Neural cell (in vitro differentiated cells): Measurements from ENCODE around the gene ADAMTS8. TPM values are rescaled to one million over a fixed set of nuclear protein-coding genes. Genes with fewer than 3 reads are reported as not detected.

Experiments
- H2AFZ ChIP-seq: fragments of 200-600, 300-800 bp; sonication (generic), shearing (Covaris generic); 2 replicates; pipeline ENCODE4 v1.6.0; 2014; ENCODE audit warnings: low read depth, mild to moderate bottlenecking, antibody characterized with exemption, low read length, moderate library complexity
- H3F3A ChIP-seq: fragments of 200-600 bp; shearing (Covaris generic); 2 replicates; pipeline ENCODE4 v1.6.1; 2016; ENCODE audit warnings: mild to moderate bottlenecking, moderate library complexity, mixed read lengths, antibody characterized with exemption, low read length; ENCODE audit not compliant: insufficient read depth, poor library complexity, severe bottlenecking
- H3K27ac ChIP-seq: fragments of 200-600, 300-800 bp; sonication (generic), shearing (Covaris generic); 2 replicates; pipeline ENCODE4 v1.5.1; 2014; ENCODE audit warnings: mild to moderate bottlenecking, low read length, moderate library complexity
- H3K27me3 ChIP-seq: fragments of 300-800, 200-600 bp; sonication (generic), shearing (Covaris generic); 2 replicates; pipeline ENCODE4 v1.6.0; 2014; ENCODE audit warnings: mild to moderate bottlenecking, low read depth, low read length, moderate library complexity; ENCODE audit not compliant: insufficient read depth
- H3K36me3 ChIP-seq: fragments of 300-800, 200-600 bp; sonication (generic), shearing (Covaris generic); 2 replicates; pipeline ENCODE4 v1.5.1; 2014; ENCODE audit warnings: mild to moderate bottlenecking, antibody characterized with exemption, low read length, moderate library complexity; ENCODE audit not compliant: insufficient read depth
- H3K4me2 ChIP-seq: fragments of 300-800, 200-600 bp; sonication (generic), shearing (Covaris generic); 2 replicates; pipeline ENCODE4 v1.6.0; 2014; ENCODE audit warnings: mild to moderate bottlenecking, low read length
- H3K4me3 ChIP-seq: fragments of 300-800, 200-600 bp; sonication (generic), shearing (Covaris generic); 2 replicates; pipeline ENCODE4 v1.5.1; 2014; ENCODE audit warnings: mild to moderate bottlenecking, low read length, moderate library complexity
- H3K79me2 ChIP-seq: fragments of 200-600 bp; shearing (Covaris generic); replicated peaks from 2 replicates; pipeline ENCODE4 v1.6.0; 2014; ENCODE audit warnings: mild to moderate bottlenecking, low read length, moderate library complexity; ENCODE audit not compliant: insufficient read depth
- H3K9ac ChIP-seq: fragments of 300-800, 200-600 bp; sonication (generic), shearing (Covaris generic); 2 replicates; pipeline ENCODE4 v1.6.1; 2016; ENCODE audit warnings: mild to moderate bottlenecking, low read length, mixed read lengths
- H3K9me2 ChIP-seq: fragments of 200-600 bp; shearing (Covaris generic); 2 replicates; pipeline ENCODE4 v1.6.1; 2016; ENCODE audit warnings: mild to moderate bottlenecking, low read length, mixed read lengths; ENCODE audit not compliant: insufficient read depth
- H3K9me3 ChIP-seq: fragments of 200-600, 300-800 bp; sonication (generic), shearing (Covaris generic); 2 replicates; pipeline ENCODE4 v1.6.1; 2016; ENCODE audit warnings: mild to moderate bottlenecking, mixed run types, low read length, moderate library complexity, mixed read lengths
- H4K20me1 ChIP-seq: fragments of 200-600 bp; shearing (Covaris generic); 2 replicates; pipeline ENCODE4 v1.6.1; 2016; ENCODE audit warnings: mild to moderate bottlenecking, mixed run types; ENCODE audit not compliant: insufficient read depth
- EP300 ChIP-seq: fragments of 450-650 bp; conservative IDR thresholded peaks from 2 replicates; pipeline ENCODE4 v1.6.1; 2014; ENCODE audit warnings: antibody characterized with exemption, mild to moderate bottlenecking, moderate library complexity; ENCODE audit not compliant: poor library complexity, severe bottlenecking
- EZH2 ChIP-seq: fragments of 200-600, 300-800 bp; shearing (Covaris generic), sonication (generic); IDR thresholded peaks from 2 replicates; pipeline ENCODE4 v1.6.1; 2014; ENCODE audit warnings: antibody characterized with exemption, low read length, borderline replicate concordance, mild to moderate bottlenecking; ENCODE audit not compliant: insufficient read depth, poor library complexity, severe bottlenecking
- MXI1 ChIP-seq: fragments of 450-650 bp; conservative IDR thresholded peaks from 2 replicates; pipeline ENCODE4 v1.6.1; 2014; ENCODE audit warnings: antibody characterized with exemption, mild to moderate bottlenecking; ENCODE audit not compliant: poor library complexity, severe bottlenecking
- POLR2AphosphoS5 ChIP-seq: IDR thresholded peaks from 2 replicates; pipeline ENCODE4 v1.6.1; 2012
- RAD21 ChIP-seq: fragments of 450-650 bp; conservative IDR thresholded peaks from 2 replicates; pipeline ENCODE4 v1.6.1; 2014; ENCODE audit warnings: antibody characterized with exemption, mild to moderate bottlenecking, moderate library complexity
- SMC3 ChIP-seq: fragments of 450-650 bp; conservative IDR thresholded peaks from 2 replicates; pipeline ENCODE4 v1.6.1; 2014; ENCODE audit warnings: antibody characterized with exemption, mild to moderate bottlenecking, moderate library complexity; ENCODE audit not compliant: poor library complexity
- TAF1 ChIP-seq: IDR thresholded peaks from 2 replicates; pipeline ENCODE4 v1.6.1; 2012; ENCODE audit warnings: low read depth
- polyA minus RNA-seq: library from RNA; depleted of rRNA, polyadenylated mRNA; stranded (reverse); fragments of >200 nt; gene quantifications from 2 replicates; pipeline ENCODE4 v1.2.3, GENCODE V29; 2014
- polyA plus RNA-seq: library from polyadenylated mRNA; depleted of rRNA; stranded (reverse); fragments of >200 nt; gene quantifications from 2 replicates; pipeline ENCODE4 v1.2.3, GENCODE V29; 2014
- TF ChIP-seq, protein P1 (sequence below): IDR thresholded peaks from 2 replicates; pipeline ENCODE4 v1.6.1; 2012; ENCODE audit warnings: borderline replicate concordance
- TF ChIP-seq, protein P2 (sequence below): fragments of 450-650 bp; IDR thresholded peaks from 2 replicates; pipeline ENCODE4 v1.5.1; 2014; ENCODE audit warnings: antibody characterized with exemption, mild to moderate bottlenecking, moderate library complexity; ENCODE audit not compliant: poor library complexity, severe bottlenecking

Gene ADAMTS8, protein sequence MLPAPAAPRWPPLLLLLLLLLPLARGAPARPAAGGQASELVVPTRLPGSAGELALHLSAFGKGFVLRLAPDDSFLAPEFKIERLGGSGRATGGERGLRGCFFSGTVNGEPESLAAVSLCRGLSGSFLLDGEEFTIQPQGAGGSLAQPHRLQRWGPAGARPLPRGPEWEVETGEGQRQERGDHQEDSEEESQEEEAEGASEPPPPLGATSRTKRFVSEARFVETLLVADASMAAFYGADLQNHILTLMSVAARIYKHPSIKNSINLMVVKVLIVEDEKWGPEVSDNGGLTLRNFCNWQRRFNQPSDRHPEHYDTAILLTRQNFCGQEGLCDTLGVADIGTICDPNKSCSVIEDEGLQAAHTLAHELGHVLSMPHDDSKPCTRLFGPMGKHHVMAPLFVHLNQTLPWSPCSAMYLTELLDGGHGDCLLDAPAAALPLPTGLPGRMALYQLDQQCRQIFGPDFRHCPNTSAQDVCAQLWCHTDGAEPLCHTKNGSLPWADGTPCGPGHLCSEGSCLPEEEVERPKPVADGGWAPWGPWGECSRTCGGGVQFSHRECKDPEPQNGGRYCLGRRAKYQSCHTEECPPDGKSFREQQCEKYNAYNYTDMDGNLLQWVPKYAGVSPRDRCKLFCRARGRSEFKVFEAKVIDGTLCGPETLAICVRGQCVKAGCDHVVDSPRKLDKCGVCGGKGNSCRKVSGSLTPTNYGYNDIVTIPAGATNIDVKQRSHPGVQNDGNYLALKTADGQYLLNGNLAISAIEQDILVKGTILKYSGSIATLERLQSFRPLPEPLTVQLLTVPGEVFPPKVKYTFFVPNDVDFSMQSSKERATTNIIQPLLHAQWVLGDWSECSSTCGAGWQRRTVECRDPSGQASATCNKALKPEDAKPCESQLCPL
- polyA plus RNA-seq: 0.12 and 0.94 TPM in 2 replicates
- polyA minus RNA-seq: 0.58 and 0.97 TPM in 2 replicates

DNA sequence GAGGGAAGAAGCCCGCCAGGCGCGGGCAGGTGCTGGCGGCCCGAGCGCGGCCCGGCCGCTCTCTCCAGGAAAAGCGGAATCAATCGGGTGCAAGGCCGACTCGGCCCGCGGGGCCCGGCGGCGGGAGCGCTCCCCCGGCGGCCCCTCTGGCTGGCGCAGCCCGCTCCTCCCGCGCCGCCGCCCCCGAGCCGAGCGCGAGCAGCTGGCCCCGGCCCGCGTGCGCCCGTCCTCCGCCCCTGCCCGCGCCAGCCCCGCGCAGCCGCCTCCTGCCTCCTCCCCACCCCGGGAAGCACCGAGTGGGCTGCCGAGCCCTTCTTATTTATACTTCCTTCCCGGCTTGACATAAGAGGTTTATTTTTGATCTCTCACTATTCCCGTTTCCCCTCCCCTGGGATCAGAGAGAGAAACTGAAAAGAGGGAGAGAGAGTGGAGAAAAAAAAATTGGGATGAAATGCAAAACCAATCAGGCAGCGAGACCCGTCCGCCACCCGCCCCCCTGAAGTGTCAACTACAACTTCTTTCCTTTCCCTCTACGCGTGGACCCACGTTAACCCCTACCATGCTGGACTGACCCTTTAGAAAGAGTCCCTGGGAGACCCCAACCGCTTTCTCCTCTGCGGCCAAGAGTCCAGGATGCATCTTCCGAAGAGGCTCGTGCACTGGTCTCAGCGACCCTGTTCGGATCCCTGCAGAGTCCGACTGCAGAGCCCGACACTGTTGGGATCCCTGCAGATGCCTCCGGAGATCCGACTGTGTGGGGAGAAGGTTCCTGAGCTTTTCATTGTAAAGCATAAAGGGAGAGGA, at the start of gene ADAMTS8:
ADAMTS8 (minus strand) TSS at position 294 of the 804 bp plus-strand sequence. CDS start 323 bp downstream, outside the sequence.
- Histone ChIP-seq H3F3A (no peaks in the 10 kb centered on the region), H3K27me3 (peaks cover 49% of the 10 kb centered on the region), H3K27ac (no peak within 1 kb of the TSS), H3K9me2 (no peaks in the 10 kb centered on the region), H3K79me2 (no peaks in the 10 kb centered on the region), H3K9ac (peak within 1 kb of the TSS; percentile 50), H3K36me3 (no peaks in the 10 kb centered on the region), H4K20me1 (no peaks in the 10 kb centered on the region), H3K4me3 (peak within 1 kb of the TSS; percentile 69), H3K9me3 (no peaks in the 10 kb centered on the region), H3K4me2 (no peak within 1 kb of the TSS), H2AFZ (no peak within 1 kb of the TSS)
- no peak for TF ChIP-seq EZH2
- TF ChIP-seq POLR2AphosphoS5: no peak
- no peak for TF ChIP-seq EP300
- TF ChIP-seq TAF1: no peak
- TF ChIP-seq, protein P1, sequence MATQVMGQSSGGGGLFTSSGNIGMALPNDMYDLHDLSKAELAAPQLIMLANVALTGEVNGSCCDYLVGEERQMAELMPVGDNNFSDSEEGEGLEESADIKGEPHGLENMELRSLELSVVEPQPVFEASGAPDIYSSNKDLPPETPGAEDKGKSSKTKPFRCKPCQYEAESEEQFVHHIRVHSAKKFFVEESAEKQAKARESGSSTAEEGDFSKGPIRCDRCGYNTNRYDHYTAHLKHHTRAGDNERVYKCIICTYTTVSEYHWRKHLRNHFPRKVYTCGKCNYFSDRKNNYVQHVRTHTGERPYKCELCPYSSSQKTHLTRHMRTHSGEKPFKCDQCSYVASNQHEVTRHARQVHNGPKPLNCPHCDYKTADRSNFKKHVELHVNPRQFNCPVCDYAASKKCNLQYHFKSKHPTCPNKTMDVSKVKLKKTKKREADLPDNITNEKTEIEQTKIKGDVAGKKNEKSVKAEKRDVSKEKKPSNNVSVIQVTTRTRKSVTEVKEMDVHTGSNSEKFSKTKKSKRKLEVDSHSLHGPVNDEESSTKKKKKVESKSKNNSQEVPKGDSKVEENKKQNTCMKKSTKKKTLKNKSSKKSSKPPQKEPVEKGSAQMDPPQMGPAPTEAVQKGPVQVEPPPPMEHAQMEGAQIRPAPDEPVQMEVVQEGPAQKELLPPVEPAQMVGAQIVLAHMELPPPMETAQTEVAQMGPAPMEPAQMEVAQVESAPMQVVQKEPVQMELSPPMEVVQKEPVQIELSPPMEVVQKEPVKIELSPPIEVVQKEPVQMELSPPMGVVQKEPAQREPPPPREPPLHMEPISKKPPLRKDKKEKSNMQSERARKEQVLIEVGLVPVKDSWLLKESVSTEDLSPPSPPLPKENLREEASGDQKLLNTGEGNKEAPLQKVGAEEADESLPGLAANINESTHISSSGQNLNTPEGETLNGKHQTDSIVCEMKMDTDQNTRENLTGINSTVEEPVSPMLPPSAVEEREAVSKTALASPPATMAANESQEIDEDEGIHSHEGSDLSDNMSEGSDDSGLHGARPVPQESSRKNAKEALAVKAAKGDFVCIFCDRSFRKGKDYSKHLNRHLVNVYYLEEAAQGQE: no peak
- TF ChIP-seq, protein P2, sequence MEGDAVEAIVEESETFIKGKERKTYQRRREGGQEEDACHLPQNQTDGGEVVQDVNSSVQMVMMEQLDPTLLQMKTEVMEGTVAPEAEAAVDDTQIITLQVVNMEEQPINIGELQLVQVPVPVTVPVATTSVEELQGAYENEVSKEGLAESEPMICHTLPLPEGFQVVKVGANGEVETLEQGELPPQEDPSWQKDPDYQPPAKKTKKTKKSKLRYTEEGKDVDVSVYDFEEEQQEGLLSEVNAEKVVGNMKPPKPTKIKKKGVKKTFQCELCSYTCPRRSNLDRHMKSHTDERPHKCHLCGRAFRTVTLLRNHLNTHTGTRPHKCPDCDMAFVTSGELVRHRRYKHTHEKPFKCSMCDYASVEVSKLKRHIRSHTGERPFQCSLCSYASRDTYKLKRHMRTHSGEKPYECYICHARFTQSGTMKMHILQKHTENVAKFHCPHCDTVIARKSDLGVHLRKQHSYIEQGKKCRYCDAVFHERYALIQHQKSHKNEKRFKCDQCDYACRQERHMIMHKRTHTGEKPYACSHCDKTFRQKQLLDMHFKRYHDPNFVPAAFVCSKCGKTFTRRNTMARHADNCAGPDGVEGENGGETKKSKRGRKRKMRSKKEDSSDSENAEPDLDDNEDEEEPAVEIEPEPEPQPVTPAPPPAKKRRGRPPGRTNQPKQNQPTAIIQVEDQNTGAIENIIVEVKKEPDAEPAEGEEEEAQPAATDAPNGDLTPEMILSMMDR: no peak
- TF ChIP-seq RAD21: no peak
- no peak for TF ChIP-seq SMC3
- no peak for TF ChIP-seq MXI1
